Lower leg skin (tissue), 4 donors: Measurements from ENCODE around the gene IPP. TPM values are rescaled to one million over a fixed set of nuclear protein-coding genes. Genes with fewer than 3 reads are reported as not detected.
A peak's percentile ranks its signal among the peaks of the same experiment; 100 is the strongest.

ENCODE experiments used
- DNase-seq, 2 donors: peaks; one replicate each; pipeline ENCODE4 v3.0.0-alpha.2; 2019; ENCODE audit warnings: low spot score in 2 of 2
- H3K4me3 ChIP-seq: fragments of 200-600 bp; sonication (generic); 2 replicates; pipeline ENCODE4 v1.5.1; 2017; ENCODE audit warnings: mild to moderate bottlenecking, low read depth; ENCODE audit not compliant: poor library complexity, severe bottlenecking
- CTCF ChIP-seq, 3 donors: fragments of 450-650 bp; IDR thresholded peaks; one replicate each; pipeline ENCODE4 v1.5.1; 2016; ENCODE audit warnings: antibody characterized with exemption in 3 of 3, mild to moderate bottlenecking in 3 of 3, moderate library complexity in 2 of 3
- POLR2A ChIP-seq, 2 donors: fragments of 450-650 bp; IDR thresholded peaks; one replicate each; pipeline ENCODE4 v1.6.1; 2016 to 2017; ENCODE audit warnings: antibody characterized with exemption in 2 of 2, mild to moderate bottlenecking in 1 of 2, moderate library complexity in 1 of 2
- WGBS, 2 donors: methylation state at CpG; one replicate each; pipeline ENCODE4 v1.1.5; 2018; 5-methylcytosine and 5-hydroxymethylcytosine counted together
- intact Hi-C: fragments of 100-400 bp; cut with DNase I; formaldehyde crosslinking; loops from one replicate; pipeline ENCODE4 v1.15.0; 2023; ENCODE audit warnings: low total_unique reads
- total RNA-seq, 4 donors: library from RNA; depleted of rRNA; stranded (reverse); fragments of >200 nt; gene quantifications; one replicate each; pipeline ENCODE4 v1.1.0, GENCODE V29; 2016

Gene IPP
- 10 to 100 TPM in 2 of 4 donors, 1 to 10 TPM in 2; 6.1 to 11.7 (median 9.9) TPM for total RNA-seq

GRCh38 chr1:45750298-45751038 is at the start of gene IPP:
IPP (minus strand) TSS chr1:45750653; CDS start chr1:45746411, 4,242 bp downstream.
- WGBS, 2 donors = 0 to 1% methylated on average over 40 to 53 of the region's 58 CpGs
- no peak for TF ChIP-seq CTCF (IDR thresholded peaks at IDR 0.05)
- TF ChIP-seq POLR2A (IDR thresholded peaks at IDR 0.05) = peak in 1 of 2 donors; percentile 83
- intact Hi-C loops = no loop called here
- H3K4me3 ChIP-seq = peak within 1 kb of the TSS; percentile 38
- DNase-seq = peak; percentile 93 to 99

GRCh38 chr1:45796946-45797345 is 46.5 kb upstream of the IPP start:
- intact Hi-C loops = no loop called here
- DNase-seq = no peak
- 88 to 93% methylated on average over 9 of the region's 9 CpGs for WGBS, 2 donors
- TF ChIP-seq CTCF (IDR thresholded peaks at IDR 0.05) (no peak), POLR2A (IDR thresholded peaks at IDR 0.05) (no peak)
- no peak overlapping the region for H3K4me3 ChIP-seq

- WGBS, 2 donors = 61 to 88% methylated on average over 2 of the region's 2 CpGs
- intact Hi-C loops = no loop called here
- H3K4me3 ChIP-seq = no peak overlapping the region
- TF ChIP-seq POLR2A (IDR thresholded peaks at IDR 0.05) = no peak
- no peak for TF ChIP-seq CTCF (IDR thresholded peaks at IDR 0.05)
- DNase-seq = no peak
Observed at GRCh38 chr1:45796381-45796780, 45.9 kb upstream of the IPP start.

- TF ChIP-seq POLR2A (IDR thresholded peaks at IDR 0.05) (no peak), CTCF (IDR thresholded peaks at IDR 0.05) (no peak)
- intact Hi-C loops = no loop called here
- H3K4me3 ChIP-seq = no peak overlapping the region
- 57 to 65% methylated on average over 7 of the region's 7 CpGs for WGBS, 2 donors
- DNase-seq = no peak
Observed at GRCh38 chr1:45793942-45794604, 43.6 kb upstream of the IPP start.

- no peak for TF ChIP-seq CTCF (IDR thresholded peaks at IDR 0.05)
- no peak for TF ChIP-seq POLR2A (IDR thresholded peaks at IDR 0.05)
- WGBS, 2 donors = 90 to 93% methylated on average over 4 of the region's 4 CpGs
- H3K4me3 ChIP-seq = no peak overlapping the region
- intact Hi-C loops = no loop called here
- DNase-seq = no peak
Observed at GRCh38 chr1:45792744-45793143, 42.3 kb upstream of the IPP start.
